ENCODE results near the gene SMARCA4.
"Not testable (repeated sequence)": the region's sequence is repeated elsewhere in the genome, so short reads cannot be mapped to it uniquely, and the experiment has no call there.

The SMARCA4 gene

DNA sequence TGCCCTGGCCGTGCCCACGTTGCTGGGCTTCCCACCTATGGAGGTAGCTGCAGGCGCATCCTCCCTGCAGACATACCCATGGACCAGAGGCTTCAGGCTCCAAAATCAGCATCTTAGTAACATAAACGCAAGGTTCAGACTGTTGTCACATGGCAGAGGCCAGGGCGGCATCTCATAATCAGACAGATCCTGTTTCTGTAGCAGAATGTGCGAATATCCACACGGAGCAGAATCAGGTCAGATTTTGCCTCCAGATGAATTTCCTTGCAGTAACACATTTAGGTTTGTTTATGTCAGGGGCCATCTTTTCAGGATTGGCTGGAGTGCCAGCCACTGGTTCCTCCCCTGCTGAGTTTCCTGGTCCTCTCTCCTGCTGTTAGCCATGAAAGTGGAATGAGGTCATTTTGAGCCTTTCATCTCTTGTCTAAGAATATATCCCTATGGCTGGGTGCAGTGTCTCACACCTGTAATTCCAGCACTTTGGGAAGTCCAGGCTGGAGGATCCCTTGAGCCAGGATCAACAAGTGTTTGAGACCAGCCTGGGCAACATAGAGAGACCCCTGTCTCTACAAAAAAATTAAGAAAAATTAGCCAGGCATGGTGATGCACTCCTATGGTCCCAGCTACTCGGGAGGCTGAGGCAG is 20.5 kb downstream of the SMARCA4 start:
- DNase-seq: no peak

DNA sequence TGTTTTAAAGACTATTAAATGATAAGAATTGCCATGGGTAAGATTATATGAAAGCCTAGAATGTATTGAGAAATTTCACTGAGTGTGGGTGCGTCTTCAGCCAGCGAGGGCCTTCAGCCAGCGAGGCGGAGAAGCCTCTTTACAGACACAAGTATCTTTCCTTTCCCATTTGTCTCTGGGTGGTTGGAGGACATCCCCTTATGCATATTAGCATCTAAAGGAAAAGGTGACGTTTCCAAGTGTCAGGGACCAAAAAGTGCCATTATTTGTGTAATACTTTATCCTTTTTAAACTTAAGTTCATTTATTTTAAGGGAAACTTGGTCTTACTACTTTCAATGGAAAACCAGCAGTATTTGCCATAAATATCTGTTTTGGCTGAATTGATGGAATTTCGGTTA is 22.2 kb downstream of the SMARCA4 start:
- DNase-seq: no peak

GRCh38 chr19:10984166-10984735 is 23.4 kb downstream of the SMARCA4 start:
- no peak for DNase-seq

GRCh38 chr19:10985502-10985901 is 24.7 kb downstream of the SMARCA4 start:
- DNase-seq: no peak

GRCh38 chr19:10986301-10987127 is 25.7 kb downstream of the SMARCA4 start:
- no peak for DNase-seq

DNA sequence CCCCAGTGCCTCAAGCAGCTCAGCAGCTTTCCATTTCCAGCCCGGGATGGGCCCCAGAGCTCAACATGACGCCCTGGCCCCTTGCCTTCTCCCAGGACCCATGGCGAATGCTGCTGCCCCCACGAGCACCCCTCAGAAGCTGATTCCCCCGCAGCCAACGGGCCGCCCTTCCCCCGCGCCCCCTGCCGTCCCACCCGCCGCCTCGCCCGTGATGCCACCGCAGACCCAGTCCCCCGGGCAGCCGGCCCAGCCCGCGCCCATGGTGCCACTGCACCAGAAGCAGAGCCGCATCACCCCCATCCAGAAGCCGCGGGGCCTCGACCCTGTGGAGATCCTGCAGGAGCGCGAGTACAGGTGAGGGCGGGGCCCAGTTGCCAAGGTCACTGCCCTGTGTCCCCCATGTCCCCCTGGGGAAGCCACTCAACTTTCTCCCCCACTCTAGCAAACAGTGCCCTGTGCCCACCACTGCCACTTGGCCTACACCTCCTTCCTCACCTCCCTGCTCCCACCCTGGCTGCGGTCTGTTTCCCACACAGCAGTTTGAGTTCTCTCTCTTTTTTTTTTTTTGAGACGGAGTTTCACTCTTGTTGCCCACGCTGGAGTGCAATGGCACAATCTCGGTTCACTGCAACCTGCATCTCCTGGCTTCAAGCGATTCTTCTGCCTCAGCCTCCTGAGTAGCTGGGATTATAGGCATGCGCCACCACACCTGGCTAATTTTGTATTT is 26.9 kb downstream of the SMARCA4 start:
- no peak for DNase-seq

- no peak for DNase-seq
Observed at GRCh38 chr19:10988380-10988779, 27.6 kb downstream of the SMARCA4 start.

DNA sequence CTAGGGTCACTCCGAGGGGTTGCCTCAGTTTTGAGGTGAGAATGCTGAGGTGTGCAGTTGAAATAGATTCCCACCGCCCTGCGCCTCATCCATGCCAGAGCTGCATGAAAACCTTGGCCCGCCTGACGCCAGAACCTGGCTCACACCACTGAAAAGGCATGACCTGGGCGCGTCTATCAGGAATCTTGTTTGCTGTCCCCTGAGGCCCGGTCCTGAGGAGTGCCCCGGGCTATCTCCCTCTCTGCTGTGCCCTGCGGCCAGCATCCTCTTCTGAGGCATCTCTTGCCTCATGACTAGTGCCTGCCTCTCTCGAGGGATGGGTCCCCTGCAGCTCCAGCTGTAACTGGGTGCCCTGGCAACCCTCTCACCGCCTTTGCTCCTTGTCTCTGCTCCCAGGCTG is 28.1 kb downstream of the SMARCA4 start:
- no peak for DNase-seq

GRCh38 chr19:10991076-10991475 is 30.2 kb downstream of the SMARCA4 start:
- no peak for DNase-seq

DNA sequence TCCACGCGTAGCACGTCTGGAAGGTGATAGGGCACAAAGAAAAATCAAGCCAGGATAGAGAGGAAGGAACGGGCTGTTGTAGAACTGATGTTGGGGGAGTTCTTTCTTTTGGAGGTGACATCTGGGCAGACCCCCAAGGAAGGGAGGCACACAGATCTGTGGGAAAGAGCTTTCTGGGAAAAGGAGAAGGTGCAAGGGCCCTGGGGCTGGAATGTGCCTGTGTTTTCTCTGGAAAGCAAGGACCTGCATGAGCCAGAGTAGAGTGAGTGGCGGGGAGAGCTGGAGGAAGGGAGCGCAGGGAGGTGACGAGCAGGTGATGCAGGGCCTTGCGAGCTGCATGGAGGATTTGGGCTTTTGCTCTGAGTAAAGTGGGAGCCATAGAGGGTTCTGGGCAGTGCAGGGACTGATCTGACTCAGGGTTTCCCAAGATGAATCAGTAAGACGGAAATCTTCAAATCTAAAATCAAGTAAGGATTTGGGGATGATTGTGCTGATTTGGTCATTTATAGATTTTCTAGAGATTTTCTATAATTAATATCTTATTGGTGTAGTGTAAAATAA is 30.8 kb downstream of the SMARCA4 start:
- no peak for DNase-seq

DNA sequence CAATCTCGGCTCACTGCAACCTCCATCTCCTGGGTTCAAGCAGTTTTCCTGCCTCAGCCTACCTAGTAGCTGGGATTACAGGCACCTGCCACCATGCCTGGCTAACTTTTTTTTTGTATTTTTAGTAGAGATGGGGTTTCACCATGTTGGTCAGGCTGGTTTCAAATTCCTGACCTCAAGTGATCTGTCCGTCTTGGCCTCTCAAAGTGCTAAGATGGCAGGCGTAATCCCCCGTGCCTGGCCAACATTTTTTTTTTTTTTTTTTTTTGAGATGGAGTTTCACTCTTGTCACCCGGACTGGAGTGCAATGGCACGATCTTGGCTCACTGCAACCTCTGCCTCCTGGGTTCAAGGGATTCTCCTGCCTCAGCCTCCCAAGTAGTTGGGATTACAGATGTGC is 31.3 kb downstream of the SMARCA4 start:
- DNase-seq: not testable (repeated sequence)

- DNase-seq: no peak
Observed at GRCh38 chr19:10995926-10996600, 35.2 kb downstream of the SMARCA4 start.

GRCh38 chr19:10998045-10998533 is 37.3 kb downstream of the SMARCA4 start:
- no peak for DNase-seq

DNA sequence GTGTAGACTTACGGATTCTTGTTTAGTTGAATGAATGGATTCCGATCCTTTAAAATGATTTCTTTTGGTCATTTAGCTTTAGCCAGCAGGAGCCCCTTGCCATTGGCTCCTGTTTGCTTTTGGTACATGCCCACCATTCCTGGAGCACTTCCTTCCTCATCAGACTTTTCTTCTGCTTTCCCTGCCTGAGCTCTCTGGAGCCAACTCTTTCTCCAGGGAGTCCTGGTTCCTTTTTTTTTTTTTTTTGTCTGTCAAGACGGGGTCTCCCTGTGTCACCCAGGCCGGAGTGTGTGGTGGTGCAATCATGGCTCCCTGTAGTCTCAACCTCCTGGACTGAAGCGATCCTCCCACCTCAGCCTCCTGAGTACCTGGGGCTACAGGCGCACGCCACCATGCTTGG is 37.8 kb downstream of the SMARCA4 start:
- DNase-seq: no peak

- no peak for DNase-seq
Observed at GRCh38 chr19:11005521-11005920, 44.7 kb downstream of the SMARCA4 start.

GRCh38 chr19:11007385-11007784 is 46.6 kb downstream of the SMARCA4 start:
- no peak for DNase-seq

GRCh38 chr19:11007962-11008532 is 47.2 kb downstream of the SMARCA4 start:
- DNase-seq: no peak

DNA sequence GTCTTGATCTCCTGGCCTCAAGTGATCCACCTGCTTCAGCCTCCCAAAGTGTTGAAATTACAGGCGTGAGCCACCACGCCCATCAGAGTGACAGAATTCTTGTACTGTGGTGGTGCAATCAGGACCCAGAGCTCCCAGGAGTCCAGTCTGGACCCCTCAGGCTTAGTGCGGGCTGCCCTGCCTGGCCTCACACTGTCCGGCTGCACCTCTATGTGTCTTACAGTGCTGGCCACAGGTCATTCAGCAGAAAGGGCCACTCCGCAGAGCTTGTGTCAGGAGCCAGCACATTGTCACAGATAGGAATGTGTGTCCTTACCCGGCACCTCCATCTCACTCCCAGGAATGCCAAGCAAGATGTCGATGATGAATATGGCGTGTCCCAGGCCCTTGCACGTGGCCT is 49.2 kb downstream of the SMARCA4 start:
- no peak for DNase-seq

GRCh38 chr19:11012507-11012906 is 51.7 kb downstream of the SMARCA4 start:
- no peak for DNase-seq

DNA sequence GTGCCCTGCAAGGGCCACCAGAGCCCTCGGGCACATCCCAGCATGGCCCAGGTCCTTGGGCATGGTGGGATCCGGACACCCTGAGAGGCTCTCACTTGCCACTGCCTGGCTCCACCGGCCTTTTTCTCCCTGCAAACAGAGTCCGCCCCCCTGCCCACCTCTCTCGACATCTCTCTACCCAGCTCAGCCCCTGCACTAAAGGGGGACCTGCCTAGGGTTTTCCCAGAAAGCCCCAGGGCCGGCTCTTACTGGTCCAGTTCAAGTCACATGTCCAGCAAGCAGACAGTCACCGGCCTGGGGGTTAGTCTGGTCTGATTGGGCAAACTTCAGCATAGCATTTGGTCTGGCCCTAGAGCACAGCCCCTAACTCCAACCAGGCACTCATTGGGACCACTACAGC is 52.9 kb downstream of the SMARCA4 start:
- no peak for DNase-seq

GRCh38 chr19:11014403-11014911 is 53.6 kb downstream of the SMARCA4 start:
- DNase-seq: no peak

DNA sequence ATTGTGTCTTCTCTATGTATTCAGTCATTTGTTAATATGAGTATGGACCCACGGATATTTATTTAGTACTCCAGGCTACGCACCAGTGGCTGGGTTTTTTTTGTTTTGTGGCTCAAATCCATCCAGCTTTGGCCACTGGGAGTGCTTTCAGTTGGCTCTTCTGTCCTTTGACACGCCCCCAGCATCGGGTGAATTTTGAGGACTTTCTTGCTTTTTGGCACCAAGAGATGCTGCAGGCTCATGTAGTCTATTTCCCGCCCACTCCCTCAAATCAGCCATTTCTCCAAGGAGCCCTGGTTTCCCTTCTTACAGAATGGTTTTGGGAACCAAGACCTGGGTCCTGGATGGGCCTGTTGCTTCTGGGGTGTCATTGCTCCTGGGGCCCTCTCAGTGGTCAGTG is 55.8 kb downstream of the SMARCA4 start:
- DNase-seq: no peak
